Activated naive CD4-positive, alpha-beta T cell treated with anti-CD3 and anti-CD28 coated beads, Interleukin-2, amount 50 U/mL, for 16 hours (primary cell): ENCODE results near the gene SGTA.

Source experiments
- DNase-seq: peaks from one replicate; pipeline ENCODE4 v3.0.0-alpha.2; 2020

The SGTA gene

GRCh38 chr19:2744113-2744512 is 39.0 kb downstream of the SGTA start:
- no peak for DNase-seq

GRCh38 chr19:2743099-2743498 is 40.0 kb downstream of the SGTA start:
- no peak for DNase-seq

GRCh38 chr19:2740314-2740656 is 42.8 kb downstream of the SGTA start:
- DNase-seq, result no peak

GRCh38 chr19:2739602-2740313 is 43.3 kb downstream of the SGTA start, which contains the start of gene SLC39A3:
TSS of gene SLC39A3 (minus strand) at chr19:2740017. CDS start at chr19:2737257, 2,760 bp downstream.
- DNase-seq, result peak; percentile 99

- no peak for DNase-seq
These were observed 46.4 kb downstream of the SGTA start for GRCh38 chr19:2736550-2737190.

DNA sequence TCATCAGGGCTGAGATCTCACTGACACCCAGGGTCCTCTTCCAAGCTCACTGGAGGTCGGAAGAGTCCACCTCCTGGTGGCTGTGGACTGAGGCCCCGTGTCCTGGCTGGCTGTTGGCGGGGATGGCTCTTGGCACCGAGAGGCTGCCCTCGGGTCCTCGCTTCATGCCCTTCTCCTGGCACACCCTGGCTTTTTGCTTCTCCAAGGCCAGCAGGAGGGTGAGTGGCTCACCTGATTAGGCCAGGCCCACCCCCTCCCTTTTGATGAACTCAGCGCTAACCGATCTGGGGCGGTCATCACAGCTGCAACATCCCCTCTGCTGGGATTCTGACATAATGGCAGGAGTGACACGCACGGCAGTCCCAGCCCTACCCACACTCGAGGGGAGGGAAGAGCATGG is 47.7 kb downstream of the SGTA start:
- no peak for DNase-seq

GRCh38 chr19:2734589-2735288 is 48.3 kb downstream of the SGTA start:
- DNase-seq, result no peak

GRCh38 chr19:2733930-2734588 is 49.0 kb downstream of the SGTA start:
- DNase-seq, result no peak

DNA sequence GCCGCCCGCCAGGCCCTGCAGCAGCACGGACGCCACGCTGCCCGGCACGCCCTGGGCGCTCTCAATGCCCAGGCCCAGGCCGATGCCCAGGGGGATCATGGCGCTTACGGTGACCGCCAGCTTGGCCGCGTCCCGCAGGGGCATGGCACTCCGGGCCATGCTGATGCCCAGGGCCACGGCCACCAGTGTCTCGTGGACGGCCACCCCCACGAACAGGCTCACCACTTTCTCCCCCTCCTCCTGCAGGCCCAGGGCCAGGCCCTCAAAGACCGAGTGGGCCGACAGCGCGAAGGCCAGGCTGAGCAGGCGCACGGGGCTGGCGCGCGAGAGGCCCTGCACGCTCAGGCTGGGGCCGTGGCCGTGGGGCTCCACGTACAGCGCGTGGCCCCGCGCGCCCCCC is 50.2 kb downstream of the SGTA start:
- DNase-seq, result no peak

DNA sequence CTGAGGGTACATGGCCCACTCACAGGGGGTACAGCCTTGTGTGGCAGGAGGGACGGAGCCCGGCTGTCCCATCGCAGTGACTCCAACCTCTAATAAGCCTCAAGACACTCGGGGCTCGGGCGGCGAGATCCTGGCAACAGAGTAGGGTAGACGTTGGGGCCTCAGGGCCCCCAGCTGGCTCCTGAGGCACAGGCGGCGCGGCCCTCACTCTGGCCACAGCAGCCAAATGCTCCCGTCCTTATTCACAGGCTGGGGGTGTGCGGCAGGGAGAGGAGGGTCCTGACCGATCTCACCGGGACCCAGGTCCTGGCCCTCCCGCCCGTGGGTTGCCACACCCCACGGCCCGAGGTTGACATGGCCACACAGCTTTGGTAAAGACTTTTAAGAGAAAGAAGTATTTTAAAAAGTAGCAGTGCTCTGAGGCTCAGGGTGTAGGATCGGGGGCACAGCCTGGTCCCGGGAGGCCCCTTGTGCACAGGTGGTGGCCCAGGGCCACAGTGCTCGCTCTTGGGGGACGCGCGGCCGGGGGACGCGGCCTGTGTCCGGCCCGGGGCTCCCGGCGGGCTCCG is 50.8 kb downstream of the SGTA start:
- DNase-seq, result no peak

DNA sequence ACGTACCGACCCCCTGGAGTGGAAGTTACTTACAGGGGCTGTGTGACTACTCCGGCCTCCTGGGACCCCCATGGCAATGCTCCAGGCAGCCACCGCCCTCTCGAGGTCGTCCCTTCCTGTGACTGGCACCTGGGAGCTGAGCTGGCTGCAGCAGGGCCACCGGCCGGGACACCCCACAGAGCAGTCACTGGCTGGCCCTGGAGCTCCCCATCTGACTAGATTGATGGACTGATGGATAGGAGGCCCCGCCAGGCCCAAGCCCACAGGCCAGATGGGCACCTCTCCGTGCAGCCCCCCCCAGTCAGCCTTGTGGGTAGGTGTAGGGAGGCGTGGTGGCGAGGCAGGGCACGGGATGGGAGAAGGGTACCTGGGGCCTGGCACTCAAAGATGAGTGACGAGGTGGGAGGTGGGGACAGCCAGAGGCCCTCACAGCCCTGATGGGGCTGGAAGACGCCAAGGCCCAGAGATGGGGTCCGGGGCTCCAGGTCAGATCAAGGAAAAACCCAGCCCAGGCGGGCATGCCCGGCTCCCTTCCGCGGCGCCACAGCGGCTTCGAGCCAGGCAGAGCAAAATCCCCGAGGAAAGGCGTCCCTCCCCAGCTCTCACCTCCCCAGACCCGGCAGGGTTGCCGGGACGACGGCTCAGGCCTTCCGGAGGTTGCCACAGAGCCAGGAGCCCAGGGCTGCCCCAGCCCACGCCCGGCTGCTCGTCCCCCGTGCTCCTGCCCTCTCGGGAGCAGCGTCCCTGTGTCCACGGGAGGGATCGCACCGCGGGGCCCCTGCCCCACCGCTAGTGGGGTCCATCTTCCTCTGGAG is 51.7 kb downstream of the SGTA start:
- DNase-seq, result no peak

DNA sequence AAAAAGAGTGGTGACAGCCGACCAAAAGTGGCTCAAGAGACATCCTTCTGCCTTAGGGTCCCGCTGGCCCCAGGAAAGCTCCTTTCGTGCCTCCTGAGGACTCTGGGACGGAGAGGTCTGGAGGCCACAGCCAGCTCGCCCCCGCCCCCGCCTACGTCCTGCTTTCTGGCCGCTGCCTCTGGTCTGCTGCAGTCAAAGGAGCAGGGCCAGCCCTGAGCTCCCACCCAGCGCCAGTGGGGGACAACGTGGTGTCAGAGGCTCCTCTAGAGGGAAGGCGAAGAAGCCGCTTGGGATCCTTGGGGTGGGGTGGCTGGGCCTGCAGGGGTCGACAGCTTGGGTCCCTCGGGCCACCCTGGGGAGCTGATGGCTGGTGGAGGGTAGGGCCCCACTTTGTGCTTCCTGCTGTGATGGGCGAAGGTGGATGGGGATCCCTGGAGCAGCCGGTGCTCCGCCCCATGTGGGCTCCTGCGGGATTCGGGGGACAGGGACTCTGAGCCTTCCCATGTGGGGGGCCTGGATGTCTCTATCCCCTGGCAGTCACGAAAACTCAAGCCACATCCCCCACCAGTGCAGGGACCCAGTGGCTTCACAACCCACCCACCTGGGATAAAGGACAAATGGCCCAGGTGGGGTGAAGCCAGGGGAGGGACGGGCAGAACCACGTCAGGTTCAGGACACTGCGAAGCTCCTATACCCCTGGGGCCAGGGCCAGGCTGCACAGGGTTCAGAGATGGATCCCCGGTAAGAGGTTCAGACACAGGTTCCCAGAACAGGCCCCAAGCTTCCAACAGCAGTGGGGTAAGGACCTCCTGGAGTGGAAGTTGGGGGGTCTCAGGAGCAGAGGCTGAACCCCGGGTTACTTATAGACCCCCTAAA is 52.9 kb downstream of the SGTA start:
- no peak for DNase-seq

DNA sequence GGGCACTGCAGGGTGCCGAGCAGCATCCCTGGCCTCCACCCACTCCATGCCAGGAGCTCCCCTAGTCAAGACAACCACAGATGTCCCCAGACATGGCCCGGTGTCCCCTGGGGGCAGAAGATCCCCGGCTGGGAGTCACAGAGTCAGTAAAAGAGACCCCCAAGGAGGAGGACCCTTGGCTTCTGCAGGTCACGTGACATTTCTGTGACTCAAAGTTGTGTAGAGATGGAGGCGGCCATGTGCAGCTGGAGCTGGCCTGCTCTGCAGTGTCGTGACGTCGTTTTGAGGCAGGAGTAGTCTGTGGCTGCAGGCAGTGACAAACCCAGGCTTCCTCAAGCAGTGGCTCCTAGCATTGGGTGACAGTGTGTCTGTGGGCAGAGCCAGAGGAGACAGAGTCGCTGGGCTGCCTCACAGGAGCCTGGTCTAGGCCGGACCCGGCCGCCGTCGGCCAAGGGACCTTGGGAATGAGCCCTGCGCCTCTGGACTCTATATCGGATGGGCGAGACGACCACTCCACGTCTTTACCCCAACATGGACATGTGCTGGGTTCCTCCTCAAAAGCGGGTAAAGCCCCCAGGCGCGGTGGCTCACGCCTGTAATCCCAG is 54.2 kb downstream of the SGTA start:
- DNase-seq, result no peak

GRCh38 chr19:2727640-2727944 is 55.5 kb downstream of the SGTA start:
- no peak for DNase-seq

GRCh38 chr19:2726904-2727639 is 56.0 kb downstream of the SGTA start:
- no peak for DNase-seq

DNA sequence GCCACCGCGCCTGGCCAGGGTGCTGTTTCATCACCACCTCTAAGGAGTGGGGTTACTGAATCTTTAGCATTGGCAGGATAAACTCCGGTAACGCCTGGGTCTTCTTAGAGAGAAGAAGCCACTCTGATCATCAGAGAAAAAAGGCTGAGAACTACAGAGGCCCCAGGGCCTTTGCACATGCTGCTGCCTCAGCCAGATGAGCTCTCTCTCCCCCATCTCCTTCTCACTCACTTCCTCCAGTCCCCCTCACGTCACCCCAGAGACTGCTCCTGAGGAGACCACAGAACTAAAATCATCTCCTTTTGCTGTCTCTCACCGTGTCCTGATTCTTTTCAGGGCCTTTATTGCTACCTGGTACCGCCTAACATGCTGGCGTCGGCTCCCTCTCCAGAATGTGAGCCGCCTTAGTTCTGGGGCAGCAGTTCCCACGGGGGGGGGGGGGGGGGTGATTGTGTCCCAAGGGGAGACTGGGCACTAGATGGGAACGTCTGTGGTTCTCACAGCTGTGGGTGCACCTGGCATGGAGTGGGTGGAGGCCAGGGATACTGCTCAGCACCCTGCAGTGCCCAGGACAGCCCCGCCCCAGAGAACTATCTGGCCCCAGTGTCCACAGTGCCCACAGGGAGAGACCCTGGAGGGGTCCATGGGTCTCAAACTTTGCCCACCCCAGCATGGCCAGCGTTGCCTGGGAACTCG is 56.8 kb downstream of the SGTA start:
- DNase-seq, result no peak

GRCh38 chr19:2724148-2724557 is 58.9 kb downstream of the SGTA start:
- no peak for DNase-seq

DNA sequence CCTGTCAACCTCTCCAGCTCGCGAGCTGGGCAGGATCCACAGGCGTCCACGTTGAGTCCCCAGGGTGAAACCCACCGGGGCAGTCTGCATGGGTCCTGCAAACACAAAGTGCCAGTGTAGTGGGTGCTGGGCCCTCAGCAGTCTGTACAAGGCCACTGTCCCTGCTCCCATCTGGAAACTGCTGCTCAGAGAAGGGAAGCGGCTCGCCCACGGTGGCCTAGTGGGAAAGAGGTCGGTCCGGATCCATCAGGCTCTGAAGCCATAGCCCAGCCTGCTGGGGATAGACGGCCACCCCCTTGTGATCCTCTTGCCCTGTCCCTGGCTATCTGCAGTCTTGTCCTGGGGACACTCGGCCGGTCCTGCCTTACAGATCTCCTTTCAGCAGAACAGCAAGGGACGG is 59.3 kb downstream of the SGTA start:
- DNase-seq, result no peak

DNA sequence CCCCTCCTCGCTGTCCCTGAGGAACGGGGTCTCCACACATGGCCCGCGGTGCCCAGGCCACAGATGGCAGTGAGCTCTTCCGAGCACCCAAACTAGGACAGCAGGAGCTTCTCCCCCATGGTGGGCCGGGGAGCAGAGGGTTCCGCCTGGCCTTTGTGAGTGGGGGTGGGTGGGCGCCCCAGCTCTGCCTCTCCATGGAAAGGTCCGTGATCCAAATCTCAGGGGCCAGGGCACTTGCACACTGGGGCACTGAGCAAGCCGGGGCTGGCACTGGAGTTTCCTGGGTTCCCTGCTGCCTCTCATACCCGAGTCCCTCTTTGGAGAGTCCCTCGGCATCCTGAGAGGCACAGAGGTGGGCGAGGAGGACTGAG is 59.7 kb downstream of the SGTA start:
- DNase-seq, result no peak
